T47D (cell line): ENCODE data around the gene FALEC.

Source experiments
- DNase-seq, 2 experiments: peaks; one replicate each; pipeline versions ENCODE4 v3.0.0 to v3.0.0-alpha.2; 2011 to 2012; ENCODE audit warnings: low read depth in 1 of 2, low spot score in 1 of 2
- JUND ChIP-seq: IDR thresholded peaks from 2 replicates; pipeline ENCODE4 v1.6.1; 2012; ENCODE audit warnings: low read depth
- in situ Hi-C: cut with HindIII; loops from 2 replicates; pipeline ENCODE4 v1.10.0; 2016; ENCODE audit warnings: low sequenced_read_pairs, low pct_unique_long_range_greater_than_20kb

The FALEC gene

DNA sequence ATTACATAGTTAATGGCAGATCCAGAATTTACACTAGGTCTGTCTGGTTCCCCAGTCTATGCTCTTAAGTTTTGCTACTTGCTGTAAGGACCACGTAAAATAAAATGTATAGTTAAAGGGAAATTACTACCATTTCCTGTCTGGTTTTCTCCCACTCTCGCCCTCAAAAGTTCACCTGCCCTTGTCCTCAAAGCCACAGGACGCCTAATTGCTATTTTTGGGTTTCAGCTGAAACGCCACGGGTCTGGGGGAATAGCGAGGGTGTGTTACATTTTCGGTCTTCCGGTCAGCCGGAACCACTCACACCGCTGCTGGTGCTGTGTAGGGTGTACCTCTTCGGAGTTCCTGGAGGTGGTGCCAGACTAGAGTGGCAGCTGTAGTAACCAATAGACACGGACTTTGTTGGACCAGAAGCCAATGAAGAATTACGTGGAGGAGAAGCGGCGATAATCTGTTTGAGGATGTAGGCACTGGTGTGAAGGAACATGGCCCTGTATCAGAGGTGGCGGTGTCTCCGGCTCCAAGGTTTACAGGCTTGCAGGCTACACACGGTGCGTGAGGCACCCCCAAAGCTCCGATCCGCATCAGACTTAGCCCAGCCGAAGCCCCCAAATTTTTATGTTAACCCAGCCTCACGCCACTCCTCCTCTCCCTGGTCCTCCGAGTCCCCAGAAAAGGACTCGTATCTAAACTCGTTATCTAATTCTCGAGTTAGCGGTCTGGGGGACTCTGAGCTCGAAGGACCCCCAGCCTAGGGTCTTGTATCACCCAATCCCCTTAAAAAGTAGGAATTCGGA is 28.4 kb upstream of the FALEC start, which contains the start of gene TARS2:
Gene TARS2 (plus strand): TSS at position 454 of the 797 bp plus-strand sequence. CDS start 32 bp downstream, at position 486.
- DNase-seq = peak; percentile 91 to 100
- in situ Hi-C loops = no loop called here
- no peak for TF ChIP-seq JUND

DNA sequence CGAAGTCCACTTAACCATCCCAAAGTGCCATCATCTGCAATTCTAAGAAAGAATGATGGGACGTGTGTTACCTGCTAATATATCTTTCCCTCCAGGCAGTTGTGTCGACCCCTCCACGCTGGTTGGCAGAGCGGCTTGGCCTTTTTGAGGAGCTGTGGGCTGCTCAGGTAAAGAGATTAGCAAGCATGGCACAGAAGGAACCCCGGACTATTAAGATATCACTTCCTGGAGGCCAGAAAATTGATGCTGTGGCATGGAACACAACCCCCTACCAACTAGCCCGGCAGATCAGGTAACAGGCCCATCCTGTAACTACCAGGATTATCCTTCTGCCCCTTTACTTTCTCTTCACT is 27.8 kb upstream of the FALEC start:
- TF ChIP-seq JUND = no peak
- in situ Hi-C loops = no loop called here
- DNase-seq = no peak

- in situ Hi-C loops = no loop called here
- DNase-seq = no peak
- no peak for TF ChIP-seq JUND
Measured at GRCh38 chr1:150493175-150493574, 22.4 kb upstream of the FALEC start.

DNA sequence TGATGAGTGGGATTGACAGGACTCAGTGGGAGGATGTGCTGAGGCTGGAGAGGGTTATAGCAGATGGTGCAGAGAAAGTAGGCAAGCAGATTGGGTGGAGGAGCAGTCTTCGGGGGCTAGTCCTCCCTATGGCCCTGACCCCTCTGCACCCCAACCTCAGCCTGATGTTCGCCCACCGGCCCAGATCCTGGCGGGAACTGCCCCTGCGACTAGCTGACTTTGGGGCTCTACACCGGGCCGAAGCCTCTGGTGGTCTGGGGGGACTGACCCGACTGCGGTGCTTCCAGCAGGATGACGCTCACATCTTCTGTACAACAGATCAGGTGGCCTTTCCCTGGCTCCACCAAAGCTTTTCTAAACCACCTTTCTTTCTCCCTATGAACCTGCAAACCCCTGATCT is 17.2 kb upstream of the FALEC start:
- in situ Hi-C loops = no loop called here
- no peak for DNase-seq
- TF ChIP-seq JUND = no peak

DNA sequence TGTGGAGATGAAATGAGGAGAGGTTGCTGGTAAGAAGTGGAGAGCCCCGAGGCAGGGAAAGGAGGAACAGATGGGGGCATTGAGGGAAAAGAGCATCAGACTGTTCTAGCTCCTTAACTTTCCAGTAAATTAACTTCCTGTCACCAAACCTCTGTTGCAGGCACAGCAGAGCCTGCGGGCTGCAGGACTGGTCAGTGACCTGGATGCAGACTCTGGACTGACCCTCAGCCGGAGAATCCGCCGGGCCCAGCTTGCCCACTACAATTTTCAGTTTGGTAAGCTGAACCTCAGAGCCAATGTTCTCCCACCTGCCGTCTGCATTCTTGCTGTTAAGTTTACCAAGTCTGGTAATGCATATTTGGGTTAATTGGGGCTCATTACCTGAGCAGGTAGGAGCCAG is 10.1 kb upstream of the FALEC start:
- in situ Hi-C loops = no loop called here
- DNase-seq = no peak
- no peak for TF ChIP-seq JUND

- no peak for DNase-seq
- in situ Hi-C loops = no loop called here
- TF ChIP-seq JUND = no peak
Measured at GRCh38 chr1:150507912-150508864, 7.4 kb upstream of the FALEC start, which contains the start of gene ECM1. TSS of gene ECM1 (plus strand) at chr1:150508109. CDS start at chr1:150508210, 101 bp downstream.

GRCh38 chr1:150508982-150509381 is 6.6 kb upstream of the FALEC start:
- no peak for DNase-seq
- in situ Hi-C loops = no loop called here
- no peak for TF ChIP-seq JUND

DNA sequence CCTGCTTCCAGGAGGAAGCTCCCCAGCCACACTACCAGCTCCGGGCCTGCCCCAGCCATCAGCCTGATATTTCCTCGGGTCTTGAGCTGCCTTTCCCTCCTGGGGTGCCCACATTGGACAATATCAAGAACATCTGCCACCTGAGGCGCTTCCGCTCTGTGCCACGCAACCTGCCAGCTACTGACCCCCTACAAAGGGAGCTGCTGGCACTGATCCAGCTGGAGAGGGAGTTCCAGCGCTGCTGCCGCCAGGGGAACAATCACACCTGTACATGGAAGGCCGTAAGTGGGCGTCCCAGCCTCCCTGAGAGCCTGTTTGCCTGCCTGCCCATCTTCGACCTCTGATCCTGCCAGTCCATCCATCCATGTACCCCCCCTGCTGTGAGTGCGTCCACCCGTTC is 4.0 kb upstream of the FALEC start:
- in situ Hi-C loops = no loop called here
- DNase-seq = no peak
- TF ChIP-seq JUND = no peak

DNA sequence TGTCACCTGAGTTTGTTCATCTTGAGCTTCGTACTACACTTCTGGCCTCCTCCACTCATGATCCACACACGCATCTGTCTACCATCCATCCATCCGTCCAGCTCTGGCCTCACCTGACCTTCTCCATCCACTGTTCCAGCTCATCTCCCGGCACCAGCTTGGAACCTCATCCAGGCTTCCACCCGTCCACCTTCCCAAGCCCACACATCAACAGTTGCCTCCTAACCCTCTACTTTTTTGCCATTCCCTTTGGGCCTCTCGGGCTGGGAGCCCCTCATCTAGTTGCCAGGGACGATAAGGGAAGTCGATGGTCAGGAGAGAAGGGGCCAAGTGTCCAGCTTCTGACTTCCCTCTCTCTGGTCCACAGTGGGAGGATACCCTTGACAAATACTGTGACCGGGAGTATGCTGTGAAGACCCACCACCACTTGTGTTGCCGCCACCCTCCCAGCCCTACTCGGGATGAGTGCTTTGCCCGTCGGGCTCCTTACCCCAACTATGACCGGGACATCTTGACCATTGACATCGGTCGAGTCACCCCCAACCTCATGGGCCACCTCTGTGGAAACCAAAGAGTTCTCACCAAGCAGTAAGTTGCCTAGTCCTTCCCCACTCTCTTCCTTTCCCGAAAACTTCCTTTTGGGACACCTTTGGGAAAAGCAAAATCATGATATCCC is 3.4 kb upstream of the FALEC start:
- in situ Hi-C loops = no loop called here
- no peak for TF ChIP-seq JUND
- no peak for DNase-seq

DNA sequence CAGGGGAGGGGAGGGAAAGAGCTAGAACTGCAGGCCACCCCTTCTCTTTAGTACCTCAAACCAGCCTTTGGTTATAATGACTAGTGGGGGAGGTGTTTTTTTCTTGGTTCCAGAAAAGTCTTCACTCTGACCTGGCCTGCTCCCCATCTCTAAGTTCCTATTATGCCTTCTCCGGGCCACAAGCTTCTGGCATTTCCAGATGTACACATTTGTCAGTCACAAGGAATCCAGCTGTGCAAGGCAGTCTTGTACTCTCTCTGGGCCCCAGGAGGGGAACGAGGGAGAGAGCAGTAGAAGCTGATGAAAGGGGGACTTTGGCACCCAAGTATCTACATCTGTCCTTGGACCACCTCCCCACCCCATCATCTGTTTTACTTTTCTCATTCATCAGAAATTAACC is 2.7 kb upstream of the FALEC start:
- in situ Hi-C loops = no loop called here
- TF ChIP-seq JUND = no peak
- DNase-seq = no peak

DNA sequence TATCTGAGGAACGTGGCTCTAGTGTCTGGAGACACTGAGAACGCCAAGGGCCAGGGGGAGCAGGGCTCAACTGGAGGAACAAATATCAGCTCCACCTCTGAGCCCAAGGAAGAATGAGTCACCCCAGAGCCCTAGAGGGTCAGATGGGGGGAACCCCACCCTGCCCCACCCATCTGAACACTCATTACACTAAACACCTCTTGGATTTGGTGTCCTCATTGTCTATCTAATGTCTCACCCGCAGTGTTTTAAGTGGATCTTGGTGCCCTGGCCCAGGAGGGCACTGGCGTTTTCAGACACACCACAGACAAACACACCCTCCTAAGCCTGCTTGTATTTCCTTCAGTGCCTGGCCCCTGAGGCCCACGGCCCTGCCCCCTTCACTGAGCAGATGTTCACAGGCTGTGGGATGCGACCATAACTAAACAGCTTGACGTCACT is 2.2 kb upstream of the FALEC start:
- in situ Hi-C loops = no loop called here
- no peak for DNase-seq
- no peak for TF ChIP-seq JUND

- no peak for TF ChIP-seq JUND
- in situ Hi-C loops = no loop called here
- no peak for DNase-seq
Measured at GRCh38 chr1:150514260-150514659, 1.3 kb upstream of the FALEC start.
